ENCODE measurements around the gene RHOB. TPM values are rescaled to one million over a fixed set of nuclear protein-coding genes. Genes with fewer than 3 reads are reported as not detected.

The RHOB gene
- 33.0 and 77.7 TPM in 2 replicates for total RNA-seq

GRCh38 chr2:20446917-20447436, at the start of gene RHOB:
TSS of gene RHOB (plus strand) at chr2:20447074. CDS start at chr2:20447466, 392 bp downstream.

Other genes with a start within 250 kb of the RHOB start
- gene SDC1, start 221.9 kb upstream of the RHOB start, total RNA-seq, result 8.0 and 34.2 TPM in 2 replicates
- gene PUM2, start 96.2 kb upstream of the RHOB start, total RNA-seq, result 33.3 and 37.7 TPM in 2 replicates
- gene HS1BP3, start 204.0 kb downstream of the RHOB start, total RNA-seq, result 29.4 and 31.4 TPM in 2 replicates
- under 0.01 TPM in 2 replicates for gene GDF7, start 220.1 kb downstream of the RHOB start, total RNA-seq

Measured in bronchial smooth muscle cell (primary cell).